HL-60 (cell line): ENCODE data around the gene GPR183.

ENCODE experiments used
- DNase-seq, 2 experiments: peaks; one replicate each; pipeline ENCODE4 v3.0.0-alpha.2; 2010 to 2020; ENCODE audit warnings: low read depth in 1 of 2, low spot score in 1 of 2
- H3K27ac ChIP-seq: fragments of 250-450 bp; sonication (Bioruptor Pico); replicated peaks from 2 replicates; pipeline ENCODE4 v1.5.1; 2020; ENCODE audit warnings: mild to moderate bottlenecking, moderate library complexity
- H3K27me3 ChIP-seq: fragments of 250-450 bp; sonication (Bioruptor Pico); 2 replicates; pipeline ENCODE4 v1.5.1; 2021; ENCODE audit warnings: mild to moderate bottlenecking, moderate library complexity; ENCODE audit not compliant: insufficient read depth, poor library complexity, severe bottlenecking
- H3K4me3 ChIP-seq: replicated peaks from 2 replicates; pipeline ENCODE4 v1.5.1; 2011; ENCODE audit warnings: mild to moderate bottlenecking, control low read depth, low read length; ENCODE audit not compliant: insufficient read depth
- GABPA ChIP-seq: IDR thresholded peaks from 2 replicates; pipeline ENCODE4 v1.6.1; 2012; ENCODE audit warnings: low read depth
- POLR2AphosphoS5 ChIP-seq: IDR thresholded peaks from 2 replicates; pipeline ENCODE4 v1.6.1; 2012; ENCODE audit warnings: low read depth
- SPI1 ChIP-seq: IDR thresholded peaks from 2 replicates; pipeline ENCODE4 v1.6.1; 2012; ENCODE audit warnings: low read depth, mild to moderate bottlenecking, borderline replicate concordance
- TF ChIP-seq, protein P1 (sequence below): IDR thresholded peaks from 2 replicates; pipeline ENCODE4 v1.6.1; 2012; ENCODE audit warnings: low read depth; ENCODE audit not compliant: insufficient replicate concordance
- TF ChIP-seq, protein P2 (sequence below): IDR thresholded peaks from one replicate; pipeline ENCODE4 v1.5.1; 2011; ENCODE audit warnings: low read length, control low read depth, inconsistent platforms; ENCODE audit not compliant: insufficient read depth

Gene GPR183

DNA sequence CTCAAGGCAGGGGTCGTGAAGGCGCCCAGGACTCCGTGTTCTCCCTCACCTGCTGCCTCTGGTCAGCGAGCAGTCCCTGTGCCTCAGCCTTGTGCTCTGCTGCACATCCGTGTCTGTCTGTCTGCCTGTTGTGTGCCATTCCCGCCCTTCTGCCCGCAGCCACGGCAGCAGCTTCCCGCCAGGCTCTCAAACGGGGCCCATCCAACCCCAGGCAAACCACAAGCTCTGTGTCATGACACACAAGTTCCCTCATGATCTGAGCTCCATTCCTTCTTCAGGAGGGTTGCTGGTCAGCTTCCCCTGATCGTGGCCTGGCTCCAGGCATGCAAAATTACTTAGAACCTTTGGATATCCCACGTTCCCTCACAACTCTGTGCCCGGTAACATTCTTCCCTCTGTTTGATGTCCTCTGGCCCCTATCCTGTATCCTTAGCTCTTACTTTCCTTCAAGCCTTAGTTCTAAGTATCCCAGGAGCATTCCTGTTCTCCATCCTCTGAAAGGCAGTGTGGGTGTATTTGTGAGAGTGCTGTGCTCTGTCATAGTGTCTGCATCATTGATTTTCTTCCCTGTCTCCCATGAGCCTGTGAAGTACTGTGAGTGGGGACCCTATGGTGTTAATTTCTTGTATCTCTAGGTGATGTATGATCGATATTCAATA lies 3.2 kb downstream of the GPR183 start:
- TF ChIP-seq SPI1 (no peak), GABPA (no peak), POLR2AphosphoS5 (peak; percentile 98)
- TF ChIP-seq, protein P1, sequence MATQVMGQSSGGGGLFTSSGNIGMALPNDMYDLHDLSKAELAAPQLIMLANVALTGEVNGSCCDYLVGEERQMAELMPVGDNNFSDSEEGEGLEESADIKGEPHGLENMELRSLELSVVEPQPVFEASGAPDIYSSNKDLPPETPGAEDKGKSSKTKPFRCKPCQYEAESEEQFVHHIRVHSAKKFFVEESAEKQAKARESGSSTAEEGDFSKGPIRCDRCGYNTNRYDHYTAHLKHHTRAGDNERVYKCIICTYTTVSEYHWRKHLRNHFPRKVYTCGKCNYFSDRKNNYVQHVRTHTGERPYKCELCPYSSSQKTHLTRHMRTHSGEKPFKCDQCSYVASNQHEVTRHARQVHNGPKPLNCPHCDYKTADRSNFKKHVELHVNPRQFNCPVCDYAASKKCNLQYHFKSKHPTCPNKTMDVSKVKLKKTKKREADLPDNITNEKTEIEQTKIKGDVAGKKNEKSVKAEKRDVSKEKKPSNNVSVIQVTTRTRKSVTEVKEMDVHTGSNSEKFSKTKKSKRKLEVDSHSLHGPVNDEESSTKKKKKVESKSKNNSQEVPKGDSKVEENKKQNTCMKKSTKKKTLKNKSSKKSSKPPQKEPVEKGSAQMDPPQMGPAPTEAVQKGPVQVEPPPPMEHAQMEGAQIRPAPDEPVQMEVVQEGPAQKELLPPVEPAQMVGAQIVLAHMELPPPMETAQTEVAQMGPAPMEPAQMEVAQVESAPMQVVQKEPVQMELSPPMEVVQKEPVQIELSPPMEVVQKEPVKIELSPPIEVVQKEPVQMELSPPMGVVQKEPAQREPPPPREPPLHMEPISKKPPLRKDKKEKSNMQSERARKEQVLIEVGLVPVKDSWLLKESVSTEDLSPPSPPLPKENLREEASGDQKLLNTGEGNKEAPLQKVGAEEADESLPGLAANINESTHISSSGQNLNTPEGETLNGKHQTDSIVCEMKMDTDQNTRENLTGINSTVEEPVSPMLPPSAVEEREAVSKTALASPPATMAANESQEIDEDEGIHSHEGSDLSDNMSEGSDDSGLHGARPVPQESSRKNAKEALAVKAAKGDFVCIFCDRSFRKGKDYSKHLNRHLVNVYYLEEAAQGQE: peak; percentile 36
- peak in 1 of 2 experiments; percentile 95 for DNase-seq
- H3K27ac ChIP-seq: peak overlapping the region; percentile 93
- no peaks in the 10 kb centered on the region for H3K27me3 ChIP-seq
- H3K4me3 ChIP-seq: peak overlapping the region; percentile 77

DNA sequence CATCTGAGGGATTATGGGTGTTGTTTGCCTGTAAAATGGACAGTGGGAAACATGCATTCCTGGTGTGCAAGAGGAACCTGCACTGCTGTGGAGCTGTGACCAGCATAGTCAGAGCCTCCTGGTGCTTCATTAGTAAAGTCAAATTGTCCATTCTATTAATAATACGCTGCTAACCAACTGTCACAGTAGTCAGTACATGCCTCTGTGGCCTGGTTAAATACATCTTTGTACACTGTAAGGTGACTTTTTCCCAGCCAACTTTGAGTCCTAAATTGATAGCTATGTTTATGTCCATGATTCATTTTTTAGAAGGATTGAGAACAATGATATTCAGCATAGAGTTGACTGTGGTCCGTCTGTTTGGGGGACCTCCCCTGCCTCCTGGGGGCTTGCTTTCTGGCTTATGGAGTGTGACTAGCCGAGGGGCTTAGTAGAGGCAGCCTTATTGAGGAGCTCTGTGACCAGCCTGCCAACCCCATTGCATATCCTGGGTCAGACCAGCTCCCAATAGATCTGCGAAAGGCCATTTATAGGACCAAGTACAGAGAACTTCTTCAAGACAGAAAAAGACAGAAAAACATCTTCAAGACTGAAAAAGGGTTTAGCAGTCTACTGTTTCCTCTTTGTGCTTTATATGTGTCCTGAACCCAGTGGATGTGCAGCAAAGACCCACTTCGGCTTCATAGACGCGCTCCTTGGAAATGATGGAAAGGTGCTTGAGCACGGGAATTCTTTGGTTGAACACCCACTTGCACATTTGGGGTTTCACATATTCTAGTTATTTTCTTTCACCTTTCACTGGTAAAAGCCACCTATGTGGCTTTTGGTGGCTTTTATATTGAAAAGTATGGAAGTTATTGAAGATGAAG lies 4.3 kb downstream of the GPR183 start:
- DNase-seq: no peak
- TF ChIP-seq, protein P1: no peak
- TF ChIP-seq GABPA: no peak
- TF ChIP-seq, protein P2, sequence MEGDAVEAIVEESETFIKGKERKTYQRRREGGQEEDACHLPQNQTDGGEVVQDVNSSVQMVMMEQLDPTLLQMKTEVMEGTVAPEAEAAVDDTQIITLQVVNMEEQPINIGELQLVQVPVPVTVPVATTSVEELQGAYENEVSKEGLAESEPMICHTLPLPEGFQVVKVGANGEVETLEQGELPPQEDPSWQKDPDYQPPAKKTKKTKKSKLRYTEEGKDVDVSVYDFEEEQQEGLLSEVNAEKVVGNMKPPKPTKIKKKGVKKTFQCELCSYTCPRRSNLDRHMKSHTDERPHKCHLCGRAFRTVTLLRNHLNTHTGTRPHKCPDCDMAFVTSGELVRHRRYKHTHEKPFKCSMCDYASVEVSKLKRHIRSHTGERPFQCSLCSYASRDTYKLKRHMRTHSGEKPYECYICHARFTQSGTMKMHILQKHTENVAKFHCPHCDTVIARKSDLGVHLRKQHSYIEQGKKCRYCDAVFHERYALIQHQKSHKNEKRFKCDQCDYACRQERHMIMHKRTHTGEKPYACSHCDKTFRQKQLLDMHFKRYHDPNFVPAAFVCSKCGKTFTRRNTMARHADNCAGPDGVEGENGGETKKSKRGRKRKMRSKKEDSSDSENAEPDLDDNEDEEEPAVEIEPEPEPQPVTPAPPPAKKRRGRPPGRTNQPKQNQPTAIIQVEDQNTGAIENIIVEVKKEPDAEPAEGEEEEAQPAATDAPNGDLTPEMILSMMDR: no peak
- peak; percentile 54; the same call in 1 of the 2 replicates for TF ChIP-seq POLR2AphosphoS5
- no peak for TF ChIP-seq SPI1
- H3K4me3 ChIP-seq: no peak overlapping the region
- peak overlapping the region; percentile 93 for H3K27ac ChIP-seq
- H3K27me3 ChIP-seq: no peaks in the 10 kb centered on the region

DNA sequence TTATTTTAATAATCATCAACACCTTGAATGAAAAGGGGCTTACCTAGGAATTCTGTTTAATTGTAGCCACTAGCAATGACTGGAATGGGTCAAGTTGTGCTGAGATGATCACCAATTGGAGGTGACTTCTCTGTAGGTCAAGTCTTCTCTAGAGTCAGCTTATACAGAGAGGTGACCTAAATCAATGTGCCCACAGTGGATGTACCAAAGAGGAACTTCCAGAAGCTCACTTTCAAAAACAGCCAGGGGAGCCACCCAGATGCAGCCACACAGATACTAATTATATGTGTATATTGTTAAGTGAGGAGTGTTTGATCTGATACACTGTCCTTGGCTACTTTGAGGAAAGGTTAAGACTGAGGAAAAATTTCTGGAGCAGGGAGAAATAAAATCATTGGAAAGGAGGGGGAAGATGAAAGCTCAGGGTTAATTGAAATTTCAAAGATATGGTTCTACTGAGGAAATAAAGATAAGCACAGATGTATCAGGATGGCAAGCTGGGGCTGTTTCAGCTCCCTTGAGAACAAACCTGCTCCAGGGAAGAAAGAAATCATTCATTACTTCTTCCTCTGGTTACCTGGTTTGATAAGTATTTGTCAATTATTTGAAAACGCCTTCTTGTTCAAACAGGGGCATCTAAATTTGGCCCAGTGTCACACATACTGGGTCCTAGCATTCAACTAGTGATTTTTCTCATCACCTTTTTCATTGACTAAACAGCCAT lies 5.1 kb downstream of the GPR183 start:
- H3K27me3 ChIP-seq: no peaks in the 10 kb centered on the region
- H3K27ac ChIP-seq: peak overlapping the region; percentile 93
- no peak overlapping the region for H3K4me3 ChIP-seq
- DNase-seq: peak in 1 of 2 experiments; percentile 70
- TF ChIP-seq POLR2AphosphoS5 (no peak; the same call in 1 of the 2 replicates), SPI1 (peak; percentile 29; the same call in 1 of the 2 replicates), GABPA (no peak)
- TF ChIP-seq, protein P2: no peak
